Heart left ventricle (tissue), 16 donors: ENCODE data around the gene STON2. TPM values are rescaled to one million over a fixed set of nuclear protein-coding genes. Genes with fewer than 3 reads are reported as not detected.

Source experiments
- ATAC-seq, 4 donors: fragments of 200-7000 bp; cut with Tn5 transposase; one replicate each; pipeline ENCODE4 v1.9.1; 2020 to 2022; ENCODE audit warnings: moderate library complexity in 4 of 4, mild to moderate bottlenecking in 3 of 4, moderate number of reproducible peaks in 1 of 4
- DNase-seq, 5 donors: peaks; one replicate each; pipeline ENCODE4 v3.0.0-alpha.2; 2020
- H3K27ac ChIP-seq, 12 donors: fragments of 200-600 bp; sonication (generic) in 4 of 12; one replicate each; pipeline versions ENCODE4 v1.5.0 to v1.8.0; 2016 to 2022; ENCODE audit warnings: mild to moderate bottlenecking in 2 of 12
- H3K27me3 ChIP-seq, 9 donors: fragments of 200-600 bp; sonication (generic) in 2 of 9; one replicate each; pipeline versions ENCODE4 v1.5.1 to v1.8.0; 2016 to 2022; ENCODE audit warnings: mild to moderate bottlenecking in 3 of 9
- H3K36me3 ChIP-seq, 9 donors: fragments of 200-600 bp; sonication (generic) in 2 of 9; one replicate each; pipeline versions ENCODE4 v1.5.0 to v1.8.0; 2018 to 2022; ENCODE audit warnings: mild to moderate bottlenecking in 2 of 9
- H3K4me1 ChIP-seq, 12 donors: fragments of 200-600 bp; sonication (generic) in 4 of 12; one replicate each; pipeline versions ENCODE4 v1.5.0 to v1.8.0; 2016 to 2022; ENCODE audit warnings: mild to moderate bottlenecking in 3 of 12
- H3K4me3 ChIP-seq, 12 donors: fragments of 200-600 bp; sonication (generic) in 4 of 12; one replicate each; pipeline versions ENCODE4 v1.5.0 to v1.8.0; 2017 to 2022; ENCODE audit warnings: mild to moderate bottlenecking in 9 of 12, moderate library complexity in 4 of 12
- H3K9me3 ChIP-seq, 12 donors: fragments of 200-600 bp; sonication (generic) in 4 of 12; one replicate each; pipeline versions ENCODE4 v1.5.0 to v1.8.0; 2016 to 2022; ENCODE audit warnings: mild to moderate bottlenecking in 1 of 12
- POLR2A ChIP-seq, 2 donors: fragments of 450-650 bp; IDR thresholded peaks; one replicate each; pipeline ENCODE4 v1.6.1; 2017; ENCODE audit warnings: antibody characterized with exemption in 2 of 2, mild to moderate bottlenecking in 2 of 2, moderate library complexity in 2 of 2
- WGBS, 4 donors: extraction: QIAGEN DNeasy Blood & Tissue Kit in 2 of 4; methylation state at CpG; one replicate each; pipeline versions ENCODE4 v1.1.5 to v1.1.7; 2013 to 2018; 5-methylcytosine and 5-hydroxymethylcytosine counted together
- intact Hi-C, 10 donors: fragments of 100-400 bp; cut with DNase I; formaldehyde crosslinking; loops; one replicate each; pipeline versions ENCODE4 v1.11.1 to v1.14.2; 2022
- long read RNA-seq, 3 donors: library from polyadenylated mRNA; unstranded; transcript quantifications; one replicate each; pipeline ENCODE4 v2.0.0, GENCODE V29; 2020 to 2021
- polyA plus RNA-seq, 2 donors: library from polyadenylated mRNA; stranded (reverse); fragments of 200-250 nt; gene quantifications; one replicate each; pipeline ENCODE4 v1.2.3, GENCODE V29; 2013
- total RNA-seq, 9 donors: library from RNA; depleted of rRNA in 2 of 9; stranded (reverse); fragments of >200 nt in 2 of 9; fragmentation: NEBNext Ultra II Directional in 3 of 9; extraction: Animal tissue kit (Norgen Biotek cat#: 25700) in 3 of 9; gene quantifications; one replicate each; pipeline versions ENCODE4 v1.1.0 to v1.2.4, GENCODE V29; 2016 to 2023
- TF ChIP-seq, protein P1 (sequence below), 12 donors: fragments of 200-600 bp; sonication (generic) in 4 of 12; IDR thresholded peaks; one replicate each; pipeline versions ENCODE4 v1.5.0 to v1.8.0; 2018 to 2022; ENCODE audit warnings: antibody characterized with exemption in 12 of 12, mild to moderate bottlenecking in 5 of 12
- donor health status: ischemic (EF 13 %, LVEDD 7.1; RV severe dilation, severe dysfunction).
- donor health status: healthy with polysubstance abuse.
- donor health status: DM: no; HTN: yes; CAD: no.
- donor health status: DM: no; HTN: no; CAD: no.
- donor health status: ischemic (EF 25% LVEDD 6.9; RV normal size, moderate dysfunction).
- donor health status: ischemic (EF 25% LVEDD 5.7; RV mildly dilated, moderate dysfunction).
- donor health status: healthy.
- donor health status: DM: yes; HTN: yes; CAD: no.
- donor health status: ischemic (EF 35%, LVEDD 5.7; RV mildly dilated, moderate dysfunction).
- donor health status: nonischemic (EF 11% LVEDD 7.7; RV severe dilation, severe dysfunction).
- donor health status: DM: yes; HTN: yes; CAD: no.
- donor health status: PGD.
- donor health status: ischemic (EF 29% LVEDD 5.4; RV normal size, mild dysfunction).
- donor health status: nonischemic (EF 23%, LVEDD 6.1; RV moderate dilation, normal function).

STON2 gene, protein sequence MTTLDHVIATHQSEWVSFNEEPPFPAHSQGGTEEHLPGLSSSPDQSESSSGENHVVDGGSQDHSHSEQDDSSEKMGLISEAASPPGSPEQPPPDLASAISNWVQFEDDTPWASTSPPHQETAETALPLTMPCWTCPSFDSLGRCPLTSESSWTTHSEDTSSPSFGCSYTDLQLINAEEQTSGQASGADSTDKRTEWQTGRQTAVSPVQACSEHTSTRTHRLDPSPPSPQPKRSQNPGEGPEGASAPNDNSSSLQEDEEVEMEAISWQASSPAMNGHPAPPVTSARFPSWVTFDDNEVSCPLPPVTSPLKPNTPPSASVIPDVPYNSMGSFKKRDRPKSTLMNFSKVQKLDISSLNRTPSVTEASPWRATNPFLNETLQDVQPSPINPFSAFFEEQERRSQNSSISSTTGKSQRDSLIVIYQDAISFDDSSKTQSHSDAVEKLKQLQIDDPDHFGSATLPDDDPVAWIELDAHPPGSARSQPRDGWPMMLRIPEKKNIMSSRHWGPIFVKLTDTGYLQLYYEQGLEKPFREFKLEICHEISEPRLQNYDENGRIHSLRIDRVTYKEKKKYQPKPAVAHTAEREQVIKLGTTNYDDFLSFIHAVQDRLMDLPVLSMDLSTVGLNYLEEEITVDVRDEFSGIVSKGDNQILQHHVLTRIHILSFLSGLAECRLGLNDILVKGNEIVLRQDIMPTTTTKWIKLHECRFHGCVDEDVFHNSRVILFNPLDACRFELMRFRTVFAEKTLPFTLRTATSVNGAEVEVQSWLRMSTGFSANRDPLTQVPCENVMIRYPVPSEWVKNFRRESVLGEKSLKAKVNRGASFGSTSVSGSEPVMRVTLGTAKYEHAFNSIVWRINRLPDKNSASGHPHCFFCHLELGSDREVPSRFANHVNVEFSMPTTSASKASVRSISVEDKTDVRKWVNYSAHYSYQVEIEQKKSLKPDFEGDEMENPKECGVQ
- total RNA-seq, result 10 to 100 TPM in 3 of 9 donors, 1 to 10 TPM in 6; 3.2 to 27.5 (median 7.0) TPM
- polyA plus RNA-seq, result 1 to 10 TPM in 1 of 2 donors, under 1 TPM in 1; 0.28 to 1.7 TPM
- long read RNA-seq, donor 1, partial matches to known transcripts, result 0 of 1 reads
- long read RNA-seq, donor 1, other reads (novel, unspliced or antisense), result 1 of 1 reads
- long read RNA-seq, donor 2, partial matches to known transcripts, result 1 of 3 reads
- long read RNA-seq, donor 2, other reads (novel, unspliced or antisense), result 2 of 3 reads
- long read RNA-seq, donor 3, result 0 reads

DNA sequence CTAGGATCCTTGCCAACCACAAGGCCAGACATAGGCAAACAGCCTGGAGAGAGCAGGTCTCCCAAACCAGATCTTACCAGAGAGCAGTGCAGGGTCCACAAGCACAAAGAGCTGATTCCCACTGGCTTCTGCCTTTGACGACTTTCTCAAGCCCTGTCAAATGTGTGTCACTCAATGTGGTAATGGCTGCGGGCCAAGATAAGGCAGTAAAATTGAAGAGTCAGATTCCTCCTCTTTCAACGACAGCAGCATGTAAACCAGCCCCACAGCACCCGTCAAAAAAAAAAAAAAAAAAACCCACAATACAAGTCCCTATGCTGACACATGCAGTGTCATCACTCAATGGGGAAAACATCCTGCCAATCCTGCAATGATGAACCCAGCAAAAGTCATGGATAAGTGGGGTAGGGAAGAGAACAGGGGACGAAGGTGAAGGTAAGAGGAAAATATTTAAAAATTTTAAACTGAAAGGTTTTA is at the start of gene STON2:
TSS of gene STON2 (minus strand) at position 123 of the 477 bp plus-strand sequence. CDS start 1,942 bp downstream, outside the sequence.
- TF ChIP-seq, protein P1, sequence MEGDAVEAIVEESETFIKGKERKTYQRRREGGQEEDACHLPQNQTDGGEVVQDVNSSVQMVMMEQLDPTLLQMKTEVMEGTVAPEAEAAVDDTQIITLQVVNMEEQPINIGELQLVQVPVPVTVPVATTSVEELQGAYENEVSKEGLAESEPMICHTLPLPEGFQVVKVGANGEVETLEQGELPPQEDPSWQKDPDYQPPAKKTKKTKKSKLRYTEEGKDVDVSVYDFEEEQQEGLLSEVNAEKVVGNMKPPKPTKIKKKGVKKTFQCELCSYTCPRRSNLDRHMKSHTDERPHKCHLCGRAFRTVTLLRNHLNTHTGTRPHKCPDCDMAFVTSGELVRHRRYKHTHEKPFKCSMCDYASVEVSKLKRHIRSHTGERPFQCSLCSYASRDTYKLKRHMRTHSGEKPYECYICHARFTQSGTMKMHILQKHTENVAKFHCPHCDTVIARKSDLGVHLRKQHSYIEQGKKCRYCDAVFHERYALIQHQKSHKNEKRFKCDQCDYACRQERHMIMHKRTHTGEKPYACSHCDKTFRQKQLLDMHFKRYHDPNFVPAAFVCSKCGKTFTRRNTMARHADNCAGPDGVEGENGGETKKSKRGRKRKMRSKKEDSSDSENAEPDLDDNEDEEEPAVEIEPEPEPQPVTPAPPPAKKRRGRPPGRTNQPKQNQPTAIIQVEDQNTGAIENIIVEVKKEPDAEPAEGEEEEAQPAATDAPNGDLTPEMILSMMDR (IDR thresholded peaks at IDR 0.05), result no peak
- no peak for TF ChIP-seq POLR2A (IDR thresholded peaks at IDR 0.05)
- H3K9me3 ChIP-seq, result peaks cover 0 to 3% (median 0%) of the 10 kb centered on the region in 12 donors
- peak within 1 kb of the TSS in 1 of 12 donors; percentile 10 for H3K4me3 ChIP-seq
- 25 to 38% (median 35%) methylated on average over 5 of the region's 5 CpGs for WGBS, 4 donors
- H3K4me1 ChIP-seq, result peaks cover 0 to 33% (median 0%) of the 10 kb centered on the region in 12 donors
- peaks cover 0 to 13% (median 0%) of the 10 kb centered on the region in 9 donors for H3K27me3 ChIP-seq
- peaks cover 0 to 18% (median 5%) of the 10 kb centered on the region in 9 donors for H3K36me3 ChIP-seq
- H3K27ac ChIP-seq, result peak within 1 kb of the TSS in 4 of 12 donors; percentile 22 to 83 (median 45)
- DNase-seq, result peak in 2 of 5 donors; percentile 16 to 33
- ATAC-seq, result peak in 3 of 4 donors; percentile 22 to 50 (median 34)
- intact Hi-C loops, result no loop called here

DNA sequence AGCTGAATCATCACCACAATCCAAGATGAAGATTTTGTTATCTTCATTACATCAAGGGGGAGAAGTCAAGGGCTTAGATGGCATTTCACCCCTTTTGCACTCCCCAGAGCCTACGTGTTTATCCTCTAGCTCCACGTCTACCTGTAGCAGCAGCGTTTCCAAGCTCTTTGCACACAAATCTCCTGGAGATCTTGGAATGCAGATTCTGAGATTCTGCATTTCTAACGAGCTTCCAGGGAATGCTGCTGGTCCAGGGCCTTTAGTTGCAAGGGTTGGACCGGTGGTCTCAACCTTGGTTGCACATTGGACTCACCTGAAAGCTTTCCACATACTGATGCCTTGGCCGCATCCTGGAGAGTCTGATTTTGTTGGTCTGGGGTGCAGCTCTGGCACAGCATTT is 49.5 kb upstream of the STON2 start:
- intact Hi-C loops, result no loop called here
- no peak for TF ChIP-seq POLR2A (IDR thresholded peaks at IDR 0.05)
- TF ChIP-seq, protein P1 (IDR thresholded peaks at IDR 0.05), result no peak
- peaks cover 0 to 47% (median 6%) of the 10 kb centered on the region in 12 donors for H3K4me1 ChIP-seq
- ATAC-seq, result no peak
- H3K27ac ChIP-seq, result peak overlapping the region in 7 of 12 donors; percentile 28 to 80 (median 58)
- DNase-seq, result no peak
- 64 to 77% (median 68%) methylated on average over 6 of the region's 6 CpGs for WGBS, 4 donors
- no peaks in the 10 kb centered on the region for H3K36me3 ChIP-seq
- H3K27me3 ChIP-seq, result peaks cover 0 to 32% (median 0%) of the 10 kb centered on the region in 9 donors
- H3K4me3 ChIP-seq, result peak overlapping the region in 2 of 12 donors; percentile 22 to 26
- H3K9me3 ChIP-seq, result no peaks in the 10 kb centered on the region

DNA sequence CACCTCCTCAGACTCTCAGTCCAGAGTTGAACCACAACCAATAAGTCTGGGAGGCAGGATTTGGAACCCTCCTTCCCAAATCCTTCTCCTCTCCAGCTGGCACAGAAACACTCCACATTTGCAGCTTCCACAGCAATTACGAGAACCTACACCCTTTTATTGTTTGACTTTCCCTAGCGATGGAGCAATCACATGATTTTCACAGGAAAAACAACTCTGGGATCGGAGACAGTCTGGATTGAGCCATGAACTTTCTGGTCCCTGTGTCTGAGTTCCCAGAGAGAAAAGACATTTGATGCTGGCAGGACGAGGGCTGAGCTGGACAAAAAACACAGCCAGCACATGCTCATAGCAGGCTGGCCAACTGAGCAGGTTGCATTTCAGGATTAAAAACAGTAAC is 49.0 kb upstream of the STON2 start:
- 21 to 52% (median 38%) methylated on average over 4 of the region's 4 CpGs for WGBS, 4 donors
- Histone ChIP-seq H3K27me3 (peaks cover 0 to 33% (median 0%) of the 10 kb centered on the region in 9 donors), H3K27ac (peak overlapping the region in 8 of 12 donors; percentile 1 to 80 (median 57)), H3K9me3 (no peaks in the 10 kb centered on the region), H3K36me3 (no peaks in the 10 kb centered on the region), H3K4me1 (peaks cover 0 to 47% (median 6%) of the 10 kb centered on the region in 12 donors), H3K4me3 (peak overlapping the region in 2 of 12 donors; percentile 22 to 30)
- DNase-seq (peak in 2 of 5 donors; percentile 38 to 45), ATAC-seq (peak; percentile 50 to 75 (median 68))
- intact Hi-C loops, result no loop called here
- no peak for TF ChIP-seq POLR2A (IDR thresholded peaks at IDR 0.05)
- TF ChIP-seq, protein P1 (IDR thresholded peaks at IDR 0.05), result no peak
